HG03108 (cell line): ENCODE measurements around the gene ITGB3BP.
"Not testable (repeated sequence)": the region's sequence is repeated elsewhere in the genome, so short reads cannot be mapped to it uniquely, and the experiment has no call there.

Experiments used
- ATAC-seq: cut with Tn5 transposase; IDR thresholded peaks from one replicate; pipeline ENCODE4 v1.9.1; 2021; ENCODE audit warnings: moderate library complexity; ENCODE audit not compliant: unreplicated experiment

The ITGB3BP gene

GRCh38 chr1:63423649-63424048 is 99.4 kb downstream of the ITGB3BP start:
- no peak for ATAC-seq

DNA sequence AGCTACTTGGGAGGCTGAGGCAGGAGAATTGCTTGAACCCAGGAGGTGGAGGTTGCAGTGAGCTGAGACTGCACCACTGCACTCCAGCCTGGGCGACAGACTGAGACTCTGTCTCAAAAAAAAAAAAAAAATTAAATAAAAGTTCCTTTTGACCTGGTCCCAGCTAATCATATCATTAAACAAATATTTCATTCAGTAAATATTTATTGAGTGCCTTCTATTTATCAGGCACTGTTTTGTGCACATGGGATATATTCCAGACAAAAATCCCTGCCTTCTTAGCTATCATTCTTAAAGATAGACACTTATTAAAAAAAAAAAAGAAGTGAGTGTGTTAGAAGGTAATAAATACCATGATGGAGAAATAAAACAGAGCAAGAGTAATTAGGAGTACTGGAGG is 102.3 kb downstream of the ITGB3BP start:
- not testable (repeated sequence) for ATAC-seq

DNA sequence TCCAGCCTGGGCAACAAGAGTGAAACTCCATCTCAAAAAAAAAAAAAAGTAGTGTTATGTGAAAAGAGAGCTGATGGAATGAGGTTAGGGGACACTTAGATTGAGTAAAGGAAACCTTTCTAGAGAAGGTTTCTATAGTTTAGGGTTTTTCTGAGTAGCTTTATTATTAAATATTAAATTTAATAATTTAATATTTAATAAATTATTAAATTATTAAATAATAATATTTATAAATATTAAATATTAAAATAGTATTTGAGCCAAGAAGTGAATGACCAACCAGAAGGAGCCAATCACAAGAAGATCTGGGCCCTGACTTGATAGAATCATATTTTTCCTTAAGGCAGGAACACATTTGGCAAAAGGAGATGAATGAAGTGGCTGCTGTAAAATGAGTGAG is 104.9 kb downstream of the ITGB3BP start:
- ATAC-seq = no peak

DNA sequence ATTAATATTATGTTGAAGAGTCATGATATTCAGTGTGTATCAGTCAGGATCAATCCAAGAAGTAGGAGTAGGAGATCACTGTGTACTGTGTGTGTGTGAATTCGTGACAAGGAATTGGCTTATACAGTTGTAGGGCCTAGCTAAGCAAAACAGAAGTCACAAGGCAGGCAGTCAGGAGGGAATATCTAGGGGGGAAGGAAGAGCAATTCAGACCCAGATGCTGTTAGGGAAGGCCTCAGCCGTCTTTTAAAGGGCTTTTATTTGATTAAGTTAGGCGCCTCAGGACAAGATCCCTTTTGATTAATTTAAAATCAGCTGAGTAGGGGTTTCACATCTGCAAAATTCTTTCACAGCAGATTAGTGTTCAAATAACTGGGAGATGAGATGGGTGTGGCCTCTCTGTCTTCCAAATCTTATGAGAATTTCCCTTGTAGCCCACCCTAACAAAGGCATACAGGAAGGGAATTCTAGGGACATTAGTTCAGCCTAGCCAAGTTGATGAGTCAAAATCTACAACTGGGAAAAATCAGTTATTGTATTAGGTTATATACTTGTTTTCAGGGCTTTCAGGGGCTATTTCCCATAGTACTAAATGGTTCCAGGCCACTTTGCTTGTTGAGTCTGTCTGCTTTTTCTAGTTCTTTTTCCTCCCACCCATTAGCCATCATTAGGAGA is 108.2 kb downstream of the ITGB3BP start:
- no peak for ATAC-seq

GRCh38 chr1:63413394-63413793 is 109.6 kb downstream of the ITGB3BP start:
- ATAC-seq = no peak

DNA sequence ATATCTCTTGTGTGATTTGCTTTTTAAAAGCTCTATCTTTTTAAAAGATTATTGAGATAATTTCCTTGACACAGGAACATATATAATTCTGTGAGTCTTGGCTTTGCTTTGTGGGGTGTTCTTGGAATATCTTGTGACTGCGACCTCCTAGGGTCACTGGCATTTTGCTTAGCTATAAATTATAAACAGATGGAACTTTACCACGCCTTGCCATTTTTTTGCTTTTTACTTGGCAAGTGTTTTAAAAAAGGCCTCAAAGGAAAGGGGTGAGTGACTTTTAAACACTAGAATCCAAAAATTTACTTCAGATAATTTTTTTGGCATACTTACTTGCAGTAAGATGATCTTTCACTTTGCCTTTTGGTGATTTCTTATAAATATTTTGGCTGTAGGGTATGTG is 112.0 kb downstream of the ITGB3BP start:
- ATAC-seq = no peak

DNA sequence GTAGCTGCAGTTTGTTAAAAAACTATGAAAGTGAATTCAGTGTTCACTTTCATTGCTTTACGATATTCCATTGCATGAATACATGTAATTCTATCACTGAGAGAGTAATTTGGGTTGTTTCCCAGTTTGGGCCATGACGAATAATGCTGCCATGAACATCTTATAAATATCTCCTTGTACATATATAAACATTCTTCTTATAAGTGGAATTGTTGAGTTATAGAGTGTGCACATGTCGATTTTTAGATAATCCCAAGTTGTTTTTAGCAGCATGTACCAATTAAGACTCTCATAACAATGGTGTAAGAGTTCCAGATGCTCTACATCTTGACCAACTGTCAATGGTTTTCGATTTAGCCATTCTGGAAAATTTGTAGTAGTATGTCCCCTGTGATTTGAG is 114.7 kb downstream of the ITGB3BP start:
- no peak for ATAC-seq

GRCh38 chr1:63407002-63407401 is 116.0 kb downstream of the ITGB3BP start:
- ATAC-seq = no peak

DNA sequence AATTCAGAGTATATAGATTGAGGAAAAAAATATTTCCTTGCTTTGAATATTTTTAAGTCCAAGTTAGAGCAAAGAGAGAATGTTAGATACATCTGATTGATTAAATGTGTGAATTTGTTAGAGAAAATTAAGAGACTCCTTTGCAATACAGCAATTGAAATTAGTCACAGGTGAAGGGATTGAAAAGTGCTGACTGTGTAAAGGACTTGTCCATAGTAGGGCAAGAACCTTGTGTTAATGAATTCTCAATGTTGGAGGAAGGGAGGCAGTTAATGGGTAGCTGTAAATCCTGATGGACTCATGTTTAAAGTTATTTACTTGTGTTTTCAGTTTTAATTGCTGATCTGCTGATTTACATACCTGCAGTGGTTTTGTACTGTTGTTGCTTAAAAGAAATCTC is 117.0 kb downstream of the ITGB3BP start:
- no peak for ATAC-seq

DNA sequence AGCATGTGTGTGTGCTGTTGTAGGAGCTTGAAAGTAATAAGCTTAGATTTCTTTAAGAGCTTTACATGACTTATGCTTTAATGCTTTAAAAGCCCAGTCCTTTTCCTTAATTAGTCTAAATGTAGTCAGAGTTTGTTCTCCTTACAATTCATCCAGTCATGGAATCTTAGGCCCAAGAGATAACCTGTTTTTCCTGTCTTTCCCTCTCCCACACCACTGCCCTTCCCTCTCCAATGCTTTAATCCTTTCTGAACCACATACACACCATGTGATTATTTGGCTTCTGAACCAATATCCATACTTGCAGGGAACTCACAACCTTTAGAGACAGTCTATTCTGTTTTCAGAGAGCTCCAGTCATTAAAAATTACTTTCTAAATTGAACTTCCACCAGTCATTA is 118.0 kb downstream of the ITGB3BP start:
- ATAC-seq = no peak

DNA sequence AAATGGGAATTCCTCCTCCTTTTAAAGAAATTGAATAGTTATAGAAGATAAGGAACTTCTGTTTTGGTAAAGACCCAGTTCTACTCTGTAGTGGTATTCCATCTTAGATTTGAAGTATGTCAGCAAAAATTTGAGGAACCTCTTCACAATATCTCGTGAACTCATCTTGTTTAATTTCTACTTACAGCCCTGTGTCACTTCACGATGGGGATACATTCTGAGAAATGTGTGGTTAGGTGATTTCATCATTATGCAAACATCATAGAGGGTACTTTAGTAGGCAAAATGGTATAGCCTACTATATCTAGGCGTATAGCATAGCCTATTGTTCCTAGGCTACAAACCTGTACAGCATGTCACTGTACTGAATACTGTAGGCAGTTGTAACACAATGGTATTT is 119.6 kb downstream of the ITGB3BP start:
- ATAC-seq = no peak

DNA sequence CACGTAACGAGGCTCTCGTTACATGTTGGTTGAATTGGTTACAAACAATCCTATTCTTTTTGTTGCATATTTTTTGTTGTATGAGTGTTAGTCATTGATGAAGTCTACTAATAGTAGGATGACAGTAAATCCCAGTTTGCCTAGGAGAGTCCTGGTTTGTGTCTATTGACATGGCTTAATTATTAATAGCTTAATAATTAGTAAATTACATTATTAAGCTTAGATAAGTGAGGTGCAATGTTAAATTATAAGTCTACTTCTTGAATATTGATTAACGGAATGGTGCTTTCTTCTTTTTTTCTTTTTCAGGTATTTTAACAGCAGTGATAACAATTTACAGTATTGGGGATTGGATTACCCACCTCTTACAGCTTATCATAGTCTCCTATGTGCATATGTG is 121.1 kb downstream of the ITGB3BP start:
- no peak for ATAC-seq
